NCI-H82 (cell line): Measurements from ENCODE around the gene TLL2.

Source experiments
- DNase-seq: peaks from one replicate; lab custom pipeline; 2025; lab: John Stamatoyannopoulos, UW

TLL2 gene

GRCh38 chr10:96421995-96422394 is 91.7 kb downstream of the TLL2 start:
- DNase-seq = no peak

- peak; percentile 76 for DNase-seq
These were observed 93.3 kb downstream of the TLL2 start for GRCh38 chr10:96420228-96421009.

GRCh38 chr10:96419351-96419750 is 94.4 kb downstream of the TLL2 start:
- DNase-seq = no peak

GRCh38 chr10:96418582-96418981 is 95.1 kb downstream of the TLL2 start:
- DNase-seq = no peak

GRCh38 chr10:96417441-96417840 is 96.3 kb downstream of the TLL2 start:
- DNase-seq = peak; percentile 6

- no peak for DNase-seq
These were observed 97.1 kb downstream of the TLL2 start for GRCh38 chr10:96416643-96417042.

- DNase-seq = no peak
These were observed 97.7 kb downstream of the TLL2 start for GRCh38 chr10:96415891-96416554.

GRCh38 chr10:96415150-96415890 is 98.4 kb downstream of the TLL2 start:
- no peak for DNase-seq

- peak; percentile 49 for DNase-seq
These were observed 99.4 kb downstream of the TLL2 start for GRCh38 chr10:96414303-96414702.

GRCh38 chr10:96413151-96413787 is 100.5 kb downstream of the TLL2 start:
- DNase-seq = no peak

GRCh38 chr10:96411716-96412320 is 101.9 kb downstream of the TLL2 start:
- DNase-seq = no peak

GRCh38 chr10:96410296-96410695 is 103.4 kb downstream of the TLL2 start:
- DNase-seq = no peak

- no peak for DNase-seq
These were observed 105.5 kb downstream of the TLL2 start for GRCh38 chr10:96408201-96408600.

GRCh38 chr10:96407560-96408069 is 106.1 kb downstream of the TLL2 start:
- no peak for DNase-seq

- no peak for DNase-seq
These were observed 107.6 kb downstream of the TLL2 start for GRCh38 chr10:96406091-96406490.

- peak; percentile 11 for DNase-seq
These were observed 111.1 kb downstream of the TLL2 start for GRCh38 chr10:96402417-96403305.

GRCh38 chr10:96401036-96401435 is 112.7 kb downstream of the TLL2 start:
- DNase-seq = no peak

- DNase-seq = no peak
These were observed 113.3 kb downstream of the TLL2 start for GRCh38 chr10:96400465-96400864.

GRCh38 chr10:96397902-96398301 is 115.8 kb downstream of the TLL2 start:
- no peak for DNase-seq
